ENCODE data around the gene CRLF1. TPM values are rescaled to one million over a fixed set of nuclear protein-coding genes. Genes with fewer than 3 reads are reported as not detected.

The CRLF1 gene
- total RNA-seq, 1 donor from 2014 or later, result not detected

DNA sequence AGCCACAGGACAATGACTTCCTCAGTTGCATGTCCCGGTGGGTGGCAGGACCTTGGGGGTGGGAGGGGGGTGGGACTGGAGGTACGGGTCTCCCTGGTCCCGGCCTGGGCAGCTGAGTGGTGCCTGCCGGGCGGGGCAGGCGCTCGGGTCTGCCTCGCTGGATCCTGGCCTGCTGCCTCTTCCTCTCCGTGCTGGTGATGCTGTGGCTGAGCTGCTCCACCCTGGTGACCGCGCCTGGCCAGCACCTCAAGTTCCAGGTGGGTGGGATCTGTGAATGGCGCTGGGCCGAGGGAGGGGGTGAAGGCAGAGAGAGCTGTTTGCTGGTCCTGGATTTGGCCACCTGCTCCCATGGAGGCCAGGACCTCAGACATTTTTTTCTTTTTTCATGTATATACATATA is 11.6 kb upstream of the CRLF1 start:
- Mint-ChIP-seq H3K27ac (no peak overlapping the region), H3K9me3 (no peaks in the 10 kb centered on the region), H3K4me3 (no peak overlapping the region), H3K36me3 (ENCODE audit: low read depth) (no peaks in the 10 kb centered on the region), H3K27me3 (peaks cover 29% of the 10 kb centered on the region), H3K4me1 (peaks cover 3% of the 10 kb centered on the region)
- ChIA-PET POLR2A (interaction anchor here (0.5 kb wide), 1 partner anchor 8 kb away, joined by 3 read pairs; no protein-coding TSS in a partner anchor), CTCF (no interaction called here)
- intact Hi-C loops (cut with micrococcal nuclease), result no loop called here
- no peak for ATAC-seq (ENCODE audit: low read depth)
- TF ChIP-seq, protein P1, sequence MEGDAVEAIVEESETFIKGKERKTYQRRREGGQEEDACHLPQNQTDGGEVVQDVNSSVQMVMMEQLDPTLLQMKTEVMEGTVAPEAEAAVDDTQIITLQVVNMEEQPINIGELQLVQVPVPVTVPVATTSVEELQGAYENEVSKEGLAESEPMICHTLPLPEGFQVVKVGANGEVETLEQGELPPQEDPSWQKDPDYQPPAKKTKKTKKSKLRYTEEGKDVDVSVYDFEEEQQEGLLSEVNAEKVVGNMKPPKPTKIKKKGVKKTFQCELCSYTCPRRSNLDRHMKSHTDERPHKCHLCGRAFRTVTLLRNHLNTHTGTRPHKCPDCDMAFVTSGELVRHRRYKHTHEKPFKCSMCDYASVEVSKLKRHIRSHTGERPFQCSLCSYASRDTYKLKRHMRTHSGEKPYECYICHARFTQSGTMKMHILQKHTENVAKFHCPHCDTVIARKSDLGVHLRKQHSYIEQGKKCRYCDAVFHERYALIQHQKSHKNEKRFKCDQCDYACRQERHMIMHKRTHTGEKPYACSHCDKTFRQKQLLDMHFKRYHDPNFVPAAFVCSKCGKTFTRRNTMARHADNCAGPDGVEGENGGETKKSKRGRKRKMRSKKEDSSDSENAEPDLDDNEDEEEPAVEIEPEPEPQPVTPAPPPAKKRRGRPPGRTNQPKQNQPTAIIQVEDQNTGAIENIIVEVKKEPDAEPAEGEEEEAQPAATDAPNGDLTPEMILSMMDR (IDR thresholded peaks at IDR 0.05), result no peak
- no peak for DNase-seq

- Mint-ChIP-seq H3K27ac (no peak overlapping the region), H3K4me3 (no peak overlapping the region), H3K4me1 (peaks cover 5% of the 10 kb centered on the region), H3K27me3 (peaks cover 31% of the 10 kb centered on the region), H3K36me3 (ENCODE audit: low read depth) (no peaks in the 10 kb centered on the region), H3K9me3 (no peaks in the 10 kb centered on the region)
- no peak for DNase-seq
- ATAC-seq (ENCODE audit: low read depth), result no peak
- TF ChIP-seq, protein P1 (IDR thresholded peaks at IDR 0.05), result no peak
- intact Hi-C loops (cut with micrococcal nuclease), result no loop called here
- CTCF ChIA-PET, result no interaction called here
- POLR2A ChIA-PET, result no interaction called here
These were observed 11.0 kb upstream of the CRLF1 start for GRCh38 chr19:18617562-18617961.

- no peak overlapping the region for H3K4me3 Mint-ChIP-seq
- intact Hi-C loops (cut with micrococcal nuclease), result no loop called here
- ChIA-PET POLR2A (no interaction called here), CTCF (no interaction called here)
- H3K4me1 Mint-ChIP-seq, result peaks cover 17% of the 10 kb centered on the region
- H3K27me3 Mint-ChIP-seq, result peaks cover 41% of the 10 kb centered on the region
- TF ChIP-seq, protein P1 (IDR thresholded peaks at IDR 0.05), result no peak
- no peak for DNase-seq
- no peak for ATAC-seq (ENCODE audit: low read depth)
- no peaks in the 10 kb centered on the region for H3K36me3 Mint-ChIP-seq (ENCODE audit: low read depth)
- no peak overlapping the region for H3K27ac Mint-ChIP-seq
- no peaks in the 10 kb centered on the region for H3K9me3 Mint-ChIP-seq
These were observed 9.4 kb upstream of the CRLF1 start for GRCh38 chr19:18616023-18616422.

DNA sequence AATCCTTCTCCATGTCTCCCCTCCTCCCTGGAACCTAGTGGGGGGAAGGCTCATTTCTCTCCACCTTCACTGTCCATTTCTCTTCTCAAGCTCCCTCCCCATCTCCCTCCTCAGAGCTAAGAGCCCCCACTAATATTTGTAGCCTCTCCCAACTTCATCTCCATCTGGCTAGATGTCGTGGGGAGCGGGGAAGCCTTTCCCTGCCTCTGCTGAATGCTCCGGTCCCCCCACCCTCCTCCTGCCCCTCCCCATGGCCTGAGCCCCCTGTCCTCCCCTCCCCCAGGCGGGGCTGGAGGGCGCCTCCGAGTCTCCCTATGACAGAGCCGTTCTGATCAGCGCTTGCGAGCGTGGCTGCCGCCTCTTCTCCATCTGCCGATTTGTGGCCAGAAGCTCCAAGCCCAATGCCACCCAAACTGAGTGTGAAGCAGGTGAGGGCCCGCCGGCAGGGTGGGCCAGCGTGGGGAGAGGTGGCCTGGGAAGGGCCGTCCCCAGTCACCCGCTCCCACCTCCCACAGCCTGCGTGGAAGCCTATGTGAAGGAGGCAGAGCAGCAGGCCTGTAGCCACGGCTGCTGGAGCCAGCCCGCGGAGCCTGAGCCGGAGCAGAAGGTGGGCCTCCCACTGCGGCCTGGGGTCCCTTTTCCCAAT is 7.1 kb upstream of the CRLF1 start:
- peaks cover 57% of the 10 kb centered on the region for H3K27me3 Mint-ChIP-seq

More for the DNA sequence above, 7.1 kb upstream of the CRLF1 start:
- H3K4me3 Mint-ChIP-seq, result peak overlapping the region; percentile 61
- CTCF ChIA-PET, result no interaction called here
- intact Hi-C loops (cut with micrococcal nuclease), result loop anchor here (5.0 kb wide), 1 partner anchor 179 kb away; the partner anchor contains the start of gene COMP
- POLR2A ChIA-PET, result no interaction called here
- H3K9me3 Mint-ChIP-seq, result no peaks in the 10 kb centered on the region
- no peak overlapping the region for H3K27ac Mint-ChIP-seq
- DNase-seq, result no peak
- H3K4me1 Mint-ChIP-seq, result peaks cover 23% of the 10 kb centered on the region
- ATAC-seq (ENCODE audit: low read depth), result no peak
- H3K36me3 Mint-ChIP-seq (ENCODE audit: low read depth), result no peaks in the 10 kb centered on the region
- TF ChIP-seq, protein P1 (IDR thresholded peaks at IDR 0.05), result no peak
